ENCODE measurements around the gene SLC24A4.

The SLC24A4 gene

GRCh38 chr14:92356677-92357076, 33.7 kb downstream of the SLC24A4 start:
- Histone ChIP-seq H3K27ac (ENCODE audit: low read depth, low read length) (no peak overlapping the region), H2AFZ (ENCODE audit: low read depth, low read length, severe bottlenecking) (no peak overlapping the region), H3K79me2 (ENCODE audit: insufficient read depth, low read length) (no peaks in the 10 kb centered on the region), H3K9me2 (replicated peaks; ENCODE audit: insufficient read depth, low read length) (no peaks in the 10 kb centered on the region), H3K36me3 (ENCODE audit: low read length) (no peaks in the 10 kb centered on the region), H3K9me3 (ENCODE audit: insufficient read depth, low read length) (no peaks in the 10 kb centered on the region), H3F3A (ENCODE audit: insufficient read depth) (no peaks in the 10 kb centered on the region), H4K20me1 (ENCODE audit: low read depth, low read length) (no peaks in the 10 kb centered on the region), H3K9ac (ENCODE audit: low read length) (no peak overlapping the region), H3K4me3 (ENCODE audit: insufficient read depth, low read length, poor library complexity, severe bottlenecking) (no peak overlapping the region), H3K4me2 (ENCODE audit: low read depth, low read length, poor library complexity, severe bottlenecking) (no peak overlapping the region), H3K27me3 (ENCODE audit: low read length) (no peaks in the 10 kb centered on the region)
- TF ChIP-seq, protein P1, sequence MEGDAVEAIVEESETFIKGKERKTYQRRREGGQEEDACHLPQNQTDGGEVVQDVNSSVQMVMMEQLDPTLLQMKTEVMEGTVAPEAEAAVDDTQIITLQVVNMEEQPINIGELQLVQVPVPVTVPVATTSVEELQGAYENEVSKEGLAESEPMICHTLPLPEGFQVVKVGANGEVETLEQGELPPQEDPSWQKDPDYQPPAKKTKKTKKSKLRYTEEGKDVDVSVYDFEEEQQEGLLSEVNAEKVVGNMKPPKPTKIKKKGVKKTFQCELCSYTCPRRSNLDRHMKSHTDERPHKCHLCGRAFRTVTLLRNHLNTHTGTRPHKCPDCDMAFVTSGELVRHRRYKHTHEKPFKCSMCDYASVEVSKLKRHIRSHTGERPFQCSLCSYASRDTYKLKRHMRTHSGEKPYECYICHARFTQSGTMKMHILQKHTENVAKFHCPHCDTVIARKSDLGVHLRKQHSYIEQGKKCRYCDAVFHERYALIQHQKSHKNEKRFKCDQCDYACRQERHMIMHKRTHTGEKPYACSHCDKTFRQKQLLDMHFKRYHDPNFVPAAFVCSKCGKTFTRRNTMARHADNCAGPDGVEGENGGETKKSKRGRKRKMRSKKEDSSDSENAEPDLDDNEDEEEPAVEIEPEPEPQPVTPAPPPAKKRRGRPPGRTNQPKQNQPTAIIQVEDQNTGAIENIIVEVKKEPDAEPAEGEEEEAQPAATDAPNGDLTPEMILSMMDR (IDR thresholded peaks at IDR 0.05; ENCODE audit: insufficient read depth, low read length, poor library complexity, severe bottlenecking): no peak
- TF ChIP-seq EZH2phosphoT487 (conservative IDR thresholded peaks at IDR 0.05; ENCODE audit: low read length): no peak

- H3K9ac ChIP-seq (ENCODE audit: low read length): no peak overlapping the region
- no peak overlapping the region for H3K27ac ChIP-seq (ENCODE audit: low read depth, low read length)
- TF ChIP-seq EZH2phosphoT487 (conservative IDR thresholded peaks at IDR 0.05; ENCODE audit: low read length): no peak
- TF ChIP-seq, protein P1 (IDR thresholded peaks at IDR 0.05; ENCODE audit: insufficient read depth, low read length, poor library complexity, severe bottlenecking): no peak
- no peaks in the 10 kb centered on the region for H3K9me2 ChIP-seq (replicated peaks; ENCODE audit: insufficient read depth, low read length)
- H3K36me3 ChIP-seq (ENCODE audit: low read length): no peaks in the 10 kb centered on the region
- H3K4me3 ChIP-seq (ENCODE audit: insufficient read depth, low read length, poor library complexity, severe bottlenecking): no peak overlapping the region
- H3F3A ChIP-seq (ENCODE audit: insufficient read depth): no peaks in the 10 kb centered on the region
- H4K20me1 ChIP-seq (ENCODE audit: low read depth, low read length): no peaks in the 10 kb centered on the region
- H2AFZ ChIP-seq (ENCODE audit: low read depth, low read length, severe bottlenecking): no peak overlapping the region
- H3K79me2 ChIP-seq (ENCODE audit: insufficient read depth, low read length): no peaks in the 10 kb centered on the region
- no peak overlapping the region for H3K4me2 ChIP-seq (ENCODE audit: low read depth, low read length, poor library complexity, severe bottlenecking)
- no peaks in the 10 kb centered on the region for H3K27me3 ChIP-seq (ENCODE audit: low read length)
- no peaks in the 10 kb centered on the region for H3K9me3 ChIP-seq (ENCODE audit: insufficient read depth, low read length)
Observed at GRCh38 chr14:92360651-92361370, 37.8 kb downstream of the SLC24A4 start.

DNA sequence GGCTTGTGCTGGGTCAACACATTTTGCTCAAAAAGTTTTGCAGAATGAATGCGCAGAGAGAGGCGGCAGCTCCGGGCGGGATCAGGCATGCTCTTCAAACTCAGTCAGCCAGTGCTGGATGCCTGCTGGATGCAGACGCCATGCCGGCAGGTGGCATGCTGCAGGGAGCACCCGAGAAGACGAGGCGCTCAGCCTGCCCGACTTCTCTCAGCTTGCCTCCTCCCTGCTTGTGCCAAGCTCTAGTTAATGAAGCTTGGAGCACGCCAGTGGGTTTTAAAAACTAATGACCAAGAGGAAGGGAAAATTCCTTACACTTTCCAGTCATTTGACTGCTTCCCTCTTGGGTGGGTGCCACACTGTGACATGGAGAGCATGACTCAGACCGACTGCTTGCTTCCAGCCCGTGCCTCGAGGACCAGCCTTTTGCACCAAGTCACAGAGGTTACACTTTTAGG, 39.8 kb downstream of the SLC24A4 start:
- no peak for TF ChIP-seq EZH2phosphoT487 (conservative IDR thresholded peaks at IDR 0.05; ENCODE audit: low read length)
- TF ChIP-seq, protein P1 (IDR thresholded peaks at IDR 0.05; ENCODE audit: insufficient read depth, low read length, poor library complexity, severe bottlenecking): no peak
- H3K9ac ChIP-seq (ENCODE audit: low read length): no peak overlapping the region
- H3K9me2 ChIP-seq (replicated peaks; ENCODE audit: insufficient read depth, low read length): no peaks in the 10 kb centered on the region
- H2AFZ ChIP-seq (ENCODE audit: low read depth, low read length, severe bottlenecking): no peak overlapping the region
- no peaks in the 10 kb centered on the region for H3F3A ChIP-seq (ENCODE audit: insufficient read depth)
- no peak overlapping the region for H3K27ac ChIP-seq (ENCODE audit: low read depth, low read length)
- no peaks in the 10 kb centered on the region for H3K27me3 ChIP-seq (ENCODE audit: low read length)
- no peaks in the 10 kb centered on the region for H3K9me3 ChIP-seq (ENCODE audit: insufficient read depth, low read length)
- no peaks in the 10 kb centered on the region for H3K79me2 ChIP-seq (ENCODE audit: insufficient read depth, low read length)
- no peaks in the 10 kb centered on the region for H3K36me3 ChIP-seq (ENCODE audit: low read length)
- H4K20me1 ChIP-seq (ENCODE audit: low read depth, low read length): no peaks in the 10 kb centered on the region
- H3K4me3 ChIP-seq (ENCODE audit: insufficient read depth, low read length, poor library complexity, severe bottlenecking): no peak overlapping the region
- H3K4me2 ChIP-seq (ENCODE audit: low read depth, low read length, poor library complexity, severe bottlenecking): no peak overlapping the region
